HCT116 (cell line): ENCODE results near the gene PHACTR1.

Experiments
- CTCF ChIP-seq, 3 experiments: fragments of 200-600 bp in 1 of 3; sonication (generic) in 1 of 3; IDR thresholded peaks in 2 of 3; conservative IDR thresholded peaks in 1 of 3; 2 replicates each; pipeline ENCODE4 v1.5.1; 2012 to 2017; ENCODE audit warnings: low read depth in 2 of 3, low read length in 2 of 3, antibody characterized with exemption in 1 of 3, borderline replicate concordance in 1 of 3, control low read depth in 1 of 3, mild to moderate bottlenecking in 1 of 3, mixed read lengths in 1 of 3, mixed run types in 1 of 3, moderate library complexity in 1 of 3; ENCODE audit not compliant: insufficient read depth in 1 of 3
- EGR1 ChIP-seq: IDR thresholded peaks from 2 replicates; pipeline ENCODE4 v1.6.1; 2012; ENCODE audit warnings: low read depth
- EZH2 ChIP-seq: fragments of 200-600 bp; sonication (generic); IDR thresholded peaks from 2 replicates; pipeline ENCODE4 v1.6.1; 2017; ENCODE audit warnings: antibody characterized with exemption, mixed run types
- EZH2phosphoT487 ChIP-seq: fragments of 200-600 bp; IDR thresholded peaks from 2 replicates; pipeline ENCODE4 v1.6.1; 2018; ENCODE audit warnings: antibody characterized with exemption, borderline replicate concordance

GRCh38 chr6:13046084-13046483 lies 329.5 kb downstream of the PHACTR1 start:
- TF ChIP-seq CTCF (IDR thresholded peaks at IDR 0.05 in 2 of 3, conservative IDR thresholded peaks at IDR 0.05 in 1 of 3; ENCODE audit: borderline replicate concordance in 1 of 3, insufficient read depth in 1 of 3, low read depth in 2 of 3, low read length in 2 of 3) = no peak
- TF ChIP-seq EZH2 = no peak
- no peak for TF ChIP-seq EZH2phosphoT487
- no peak for TF ChIP-seq EGR1
